Parathyroid adenoma (tissue), 2 donors: ENCODE measurements around the gene PIK3R4.

Experiments
- H2AFZ ChIP-seq: fragments of 300-600 bp; sonication (generic); one replicate; pipeline ENCODE4 v1.7.0; 2017; ENCODE audit warnings: antibody characterized with exemption, mild to moderate bottlenecking
- H3K27ac ChIP-seq: fragments of 300-600 bp; sonication (generic); one replicate; pipeline ENCODE4 v1.7.0; 2017
- H3K27me3 ChIP-seq: fragments of 300-600 bp; sonication (generic); one replicate; pipeline ENCODE4 v1.7.0; 2017; ENCODE audit warnings: low read length; ENCODE audit not compliant: control insufficient read depth, insufficient read depth
- H3K36me3 ChIP-seq: fragments of 300-600 bp; sonication (generic); one replicate; pipeline ENCODE4 v1.7.0; 2017; ENCODE audit warnings: low read length; ENCODE audit not compliant: control insufficient read depth, insufficient read depth
- H3K4me1 ChIP-seq: fragments of 300-600 bp; sonication (generic); one replicate; pipeline ENCODE4 v1.7.0; 2017; ENCODE audit warnings: control low read depth
- H3K4me2 ChIP-seq: fragments of 300-600 bp; sonication (generic); one replicate; pipeline ENCODE4 v1.7.0; 2017; ENCODE audit warnings: low read length
- H3K4me3 ChIP-seq: fragments of 300-600 bp; sonication (generic); one replicate; pipeline ENCODE4 v1.7.0; 2017; ENCODE audit warnings: low read depth, low read length
- H3K79me2 ChIP-seq: fragments of 300-600 bp; sonication (generic); one replicate; pipeline ENCODE4 v1.7.0; 2017; ENCODE audit warnings: control low read depth
- H3K9ac ChIP-seq: fragments of 300-600 bp; sonication (generic); one replicate; pipeline ENCODE4 v1.7.0; 2017; ENCODE audit warnings: mild to moderate bottlenecking
- H3K9me3 ChIP-seq: fragments of 300-600 bp; sonication (generic); one replicate; pipeline ENCODE4 v1.7.0; 2017; ENCODE audit warnings: low read length; ENCODE audit not compliant: control insufficient read depth
- CTCF ChIP-seq: fragments of 300-600 bp; sonication (generic); IDR thresholded peaks from one replicate; pipeline ENCODE4 v1.7.0; 2017; ENCODE audit warnings: antibody characterized with exemption, mild to moderate bottlenecking
- donor health status: primary hyperparathyroidism.

Gene PIK3R4

GRCh38 chr3:130688697-130689470 lies 57.7 kb downstream of the PIK3R4 start:
- no peaks in the 10 kb centered on the region for H3K79me2 ChIP-seq
- H3K9me3 ChIP-seq, result no peaks in the 10 kb centered on the region
- no peaks in the 10 kb centered on the region for H3K27me3 ChIP-seq
- no peak overlapping the region for H3K4me3 ChIP-seq
- no peak overlapping the region for H2AFZ ChIP-seq
- H3K27ac ChIP-seq, result no peak overlapping the region
- no peak overlapping the region for H3K4me2 ChIP-seq
- no peak for TF ChIP-seq CTCF
- H3K9ac ChIP-seq, result no peak overlapping the region
- no peaks in the 10 kb centered on the region for H3K36me3 ChIP-seq
- peaks cover 12% of the 10 kb centered on the region for H3K4me1 ChIP-seq

- TF ChIP-seq CTCF, result no peak
- H3K27me3 ChIP-seq, result no peaks in the 10 kb centered on the region
- peaks cover 12% of the 10 kb centered on the region for H3K4me1 ChIP-seq
- no peaks in the 10 kb centered on the region for H3K36me3 ChIP-seq
- H3K4me2 ChIP-seq, result no peak overlapping the region
- no peak overlapping the region for H3K9ac ChIP-seq
- H3K27ac ChIP-seq, result no peak overlapping the region
- no peaks in the 10 kb centered on the region for H3K79me2 ChIP-seq
- H2AFZ ChIP-seq, result no peak overlapping the region
- H3K9me3 ChIP-seq, result no peaks in the 10 kb centered on the region
- H3K4me3 ChIP-seq, result no peak overlapping the region
These were observed 58.5 kb downstream of the PIK3R4 start for GRCh38 chr3:130688015-130688688.

GRCh38 chr3:130687327-130687726 lies 59.3 kb downstream of the PIK3R4 start:
- Histone ChIP-seq H3K4me1 (peaks cover 12% of the 10 kb centered on the region), H3K36me3 (no peaks in the 10 kb centered on the region), H2AFZ (no peak overlapping the region), H3K9ac (no peak overlapping the region), H3K27me3 (no peaks in the 10 kb centered on the region), H3K27ac (no peak overlapping the region), H3K9me3 (no peaks in the 10 kb centered on the region), H3K79me2 (no peaks in the 10 kb centered on the region), H3K4me3 (no peak overlapping the region), H3K4me2 (no peak overlapping the region)
- no peak for TF ChIP-seq CTCF

DNA sequence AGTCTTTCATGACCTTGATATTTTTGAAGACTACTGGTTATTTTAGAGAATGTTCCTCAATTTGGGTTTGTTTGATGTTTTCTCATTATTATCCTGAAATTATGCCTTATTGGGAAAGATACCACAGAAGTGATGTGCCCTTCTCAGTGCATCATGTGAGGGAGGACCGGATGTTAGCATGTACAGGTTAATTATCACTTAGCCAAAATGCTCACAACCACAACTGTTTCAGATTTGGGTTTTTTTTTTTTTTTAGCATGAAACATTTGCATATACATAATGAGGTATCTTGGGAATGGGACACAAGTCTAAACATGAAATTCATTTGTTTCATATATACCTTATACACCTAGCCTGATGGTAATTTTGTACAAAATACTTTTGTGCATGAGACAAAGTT lies 59.8 kb downstream of the PIK3R4 start:
- no peaks in the 10 kb centered on the region for H3K9me3 ChIP-seq
- no peaks in the 10 kb centered on the region for H3K27me3 ChIP-seq
- no peaks in the 10 kb centered on the region for H3K36me3 ChIP-seq
- H3K4me3 ChIP-seq, result no peak overlapping the region
- no peaks in the 10 kb centered on the region for H3K79me2 ChIP-seq
- H3K9ac ChIP-seq, result no peak overlapping the region
- H3K4me2 ChIP-seq, result no peak overlapping the region
- no peak overlapping the region for H2AFZ ChIP-seq
- H3K27ac ChIP-seq, result peak overlapping the region; percentile 2
- TF ChIP-seq CTCF, result no peak
- peaks cover 12% of the 10 kb centered on the region for H3K4me1 ChIP-seq
